ENCODE results near the gene NEU3. TPM values are rescaled to one million over a fixed set of nuclear protein-coding genes. Genes with fewer than 3 reads are reported as not detected.

The NEU3 gene
- total RNA-seq, 2 experiments from 2014 or later, result 44.8 to 56.3 TPM

GRCh38 chr11:75011357-75011756 lies 22.6 kb downstream of the NEU3 start:
- Histone ChIP-seq H3K36me3 (ENCODE audit: insufficient read depth, low read length) (peaks cover 94% of the 10 kb centered on the region), H3K9me2 (ENCODE audit: insufficient read depth, low read length) (no peaks in the 10 kb centered on the region), H3K27ac (ENCODE audit: low read depth, low read length, poor library complexity, severe bottlenecking) (no peak overlapping the region), H4K20me1 (ENCODE audit: insufficient read depth, low read length) (no peaks in the 10 kb centered on the region), H2AFZ (ENCODE audit: low read length) (no peak overlapping the region), H3K4me1 (ENCODE audit: insufficient read depth, low read length, poor library complexity, severe bottlenecking) (no peaks in the 10 kb centered on the region), H3K79me2 (ENCODE audit: insufficient read depth, low read depth, low read length) (no peaks in the 10 kb centered on the region), H3K9me3 (ENCODE audit: low read length) (no peaks in the 10 kb centered on the region), H3K4me2 (ENCODE audit: low read length) (no peak overlapping the region), H3K4me3 (ENCODE audit: low read depth, low read length, poor library complexity, severe bottlenecking) (no peak overlapping the region)
- ChIA-PET CTCF (ENCODE audit: unreplicated experiment) (interaction anchor here (1.7 kb wide), 1 partner anchor 11 kb away, joined by 4 read pairs; no protein-coding TSS in a partner anchor), POLR2A (interaction anchor here (1.2 kb wide), 1 partner anchor 9 kb away, joined by 3 read pairs; no protein-coding TSS in a partner anchor)
- DNase-seq (ENCODE audit: low spot score), result no peak
- intact Hi-C loops (cut with micrococcal nuclease; ENCODE audit: unreplicated experiment), result no loop called here
- no TSS peak for BruUV-seq (replicated peaks)
- TF ChIP-seq CTCF (conservative IDR thresholded peaks at IDR 0.05; ENCODE audit: low read length) (no peak), EZH2phosphoT487 (IDR thresholded peaks at IDR 0.05; ENCODE audit: borderline replicate concordance, low read depth, low read length) (no peak)

DNA sequence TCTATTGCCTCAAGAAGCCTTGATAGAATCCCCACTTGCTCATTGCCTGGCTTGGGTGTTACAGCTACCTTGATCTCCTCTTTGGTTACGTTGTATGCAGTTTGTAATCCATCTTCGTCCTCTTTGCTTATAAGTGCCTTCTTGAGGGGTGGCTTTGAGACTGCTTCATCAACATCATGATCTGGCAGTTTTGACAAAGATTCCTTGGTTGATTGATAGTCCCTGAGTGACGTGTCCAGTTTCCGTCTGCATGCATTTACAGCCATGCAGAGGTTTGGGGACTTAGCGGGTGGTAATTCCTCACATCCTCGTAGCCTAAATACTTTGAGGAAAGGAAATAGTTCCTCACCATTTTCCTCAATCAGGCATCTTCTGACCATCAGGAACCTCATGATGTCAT lies 23.1 kb downstream of the NEU3 start:
- POLR2A ChIA-PET, result interaction anchor here (1.2 kb wide), 1 partner anchor 10 kb away, joined by 3 read pairs; no protein-coding TSS in a partner anchor
- Histone ChIP-seq H3K4me3 (ENCODE audit: low read depth, low read length, poor library complexity, severe bottlenecking) (no peak overlapping the region), H4K20me1 (ENCODE audit: insufficient read depth, low read length) (no peaks in the 10 kb centered on the region), H3K36me3 (ENCODE audit: insufficient read depth, low read length) (peaks cover 92% of the 10 kb centered on the region), H3K9me3 (ENCODE audit: low read length) (no peaks in the 10 kb centered on the region), H3K4me2 (ENCODE audit: low read length) (no peak overlapping the region), H3K27ac (ENCODE audit: low read depth, low read length, poor library complexity, severe bottlenecking) (no peak overlapping the region), H3K4me1 (ENCODE audit: insufficient read depth, low read length, poor library complexity, severe bottlenecking) (no peaks in the 10 kb centered on the region), H2AFZ (ENCODE audit: low read length) (no peak overlapping the region), H3K9me2 (ENCODE audit: insufficient read depth, low read length) (no peaks in the 10 kb centered on the region), H3K79me2 (ENCODE audit: insufficient read depth, low read depth, low read length) (no peaks in the 10 kb centered on the region)
- intact Hi-C loops (cut with micrococcal nuclease; ENCODE audit: unreplicated experiment), result no loop called here
- no TSS peak for BruUV-seq (replicated peaks)
- TF ChIP-seq CTCF (conservative IDR thresholded peaks at IDR 0.05; ENCODE audit: low read length) (no peak), EZH2phosphoT487 (IDR thresholded peaks at IDR 0.05; ENCODE audit: borderline replicate concordance, low read depth, low read length) (no peak)
- CTCF ChIA-PET (ENCODE audit: unreplicated experiment), result interaction anchor here (1.7 kb wide), 1 partner anchor 11 kb away, joined by 4 read pairs; no protein-coding TSS in a partner anchor
- DNase-seq (ENCODE audit: low spot score), result no peak

DNA sequence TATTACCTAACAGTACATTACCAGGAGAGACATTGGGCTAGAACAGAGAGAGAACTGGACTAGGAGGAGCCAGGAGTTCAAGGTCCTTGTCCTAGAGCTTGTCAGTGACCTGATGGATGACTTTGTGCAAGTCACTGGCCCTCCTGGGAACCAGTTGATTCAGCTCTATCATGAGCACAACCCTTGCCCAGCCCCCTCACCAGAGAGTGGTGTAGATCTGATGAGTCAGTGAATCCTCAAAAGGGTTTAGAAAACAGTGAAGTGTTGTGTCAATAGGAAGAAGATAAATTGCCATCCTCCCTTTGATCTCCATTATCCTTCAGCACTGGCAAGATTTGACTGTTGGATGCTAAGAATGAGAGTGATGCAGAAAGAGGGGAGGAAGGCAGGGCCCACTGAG lies 24.3 kb downstream of the NEU3 start:
- CTCF ChIA-PET (ENCODE audit: unreplicated experiment), result interaction anchor here (1.7 kb wide), 1 partner anchor 10 kb away, joined by 4 read pairs; no protein-coding TSS in a partner anchor

More for the DNA sequence above, 24.3 kb downstream of the NEU3 start:
- POLR2A ChIA-PET, result no interaction called here
- no peaks in the 10 kb centered on the region for H3K79me2 ChIP-seq (ENCODE audit: insufficient read depth, low read depth, low read length)
- H3K4me3 ChIP-seq (ENCODE audit: low read depth, low read length, poor library complexity, severe bottlenecking), result no peak overlapping the region
- H3K36me3 ChIP-seq (ENCODE audit: insufficient read depth, low read length), result peaks cover 80% of the 10 kb centered on the region
- DNase-seq (ENCODE audit: low spot score), result no peak
- intact Hi-C loops (cut with micrococcal nuclease; ENCODE audit: unreplicated experiment), result no loop called here
- no peak overlapping the region for H3K4me2 ChIP-seq (ENCODE audit: low read length)
- no peak overlapping the region for H2AFZ ChIP-seq (ENCODE audit: low read length)
- H4K20me1 ChIP-seq (ENCODE audit: insufficient read depth, low read length), result no peaks in the 10 kb centered on the region
- BruUV-seq (replicated peaks), result no TSS peak
- H3K9me2 ChIP-seq (ENCODE audit: insufficient read depth, low read length), result no peaks in the 10 kb centered on the region
- TF ChIP-seq EZH2phosphoT487 (IDR thresholded peaks at IDR 0.05; ENCODE audit: borderline replicate concordance, low read depth, low read length) (no peak), CTCF (conservative IDR thresholded peaks at IDR 0.05; ENCODE audit: low read length) (no peak)
- H3K9me3 ChIP-seq (ENCODE audit: low read length), result no peaks in the 10 kb centered on the region
- H3K27ac ChIP-seq (ENCODE audit: low read depth, low read length, poor library complexity, severe bottlenecking), result no peak overlapping the region
- H3K4me1 ChIP-seq (ENCODE audit: insufficient read depth, low read length, poor library complexity, severe bottlenecking), result no peaks in the 10 kb centered on the region

All from OCI-LY7 (cell line).